HEK293 (cell line): ENCODE data around the gene STEAP1.

ENCODE experiments used
- CTCF ChIA-PET: fragments of 350-600 bp; formaldehyde crosslinking; extraction: SDS; loops from one replicate; lab custom pipeline; 2021; ENCODE audit warnings: antibody characterized with exemption; lab: Yijun Ruan, JAX
- POLR2A ChIA-PET: fragments of 300-600 bp; formaldehyde crosslinking; extraction: SDS; loops from one replicate; lab custom pipeline; 2020; ENCODE audit warnings: antibody characterized with exemption, inconsistent platforms; lab: Yijun Ruan, JAX
- H3K27ac ChIP-seq: fragments of 200-500 bp; sonication (Bioruptor generic); 2 replicates; pipeline ENCODE4 v1.5.1; 2014; ENCODE audit warnings: low read depth, low read length, control low read depth, inconsistent platforms; ENCODE audit errors: extremely low read depth
- H3K36me3 ChIP-seq, 2 experiments: fragments of 200-500 bp in 1 of 2; sonication (Bioruptor generic) in 1 of 2; 1 replicate in 1 of 2; 2 replicates in 1 of 2; pipeline ENCODE4 v1.5.1; 2014 to 2017; ENCODE audit warnings: inconsistent platforms in 2 of 2, low read length in 2 of 2; ENCODE audit not compliant: control insufficient read depth in 2 of 2, insufficient read depth in 1 of 2
- H3K4me1 ChIP-seq: fragments of 200-500 bp; sonication (Bioruptor generic); 2 replicates; pipeline ENCODE4 v1.5.1; 2014; ENCODE audit warnings: mild to moderate bottlenecking, low read length, inconsistent platforms; ENCODE audit not compliant: control insufficient read depth, insufficient read depth
- H3K4me3 ChIP-seq: 2 replicates; pipeline ENCODE4 v1.5.1; 2011; ENCODE audit warnings: low read depth, mild to moderate bottlenecking, control low read depth, low read length, moderate library complexity
- H3K9me3 ChIP-seq: fragments of 200-500 bp; sonication (Bioruptor generic); 2 replicates; pipeline ENCODE4 v1.5.1; 2014; ENCODE audit warnings: low read depth, low read length, inconsistent platforms; ENCODE audit not compliant: control insufficient read depth, insufficient read depth
- SETDB1 ChIP-seq: IDR thresholded peaks from one replicate; pipeline ENCODE4 v1.6.1; 2017; ENCODE audit warnings: mild to moderate bottlenecking, low read length, moderate library complexity, mixed read lengths; ENCODE audit not compliant: insufficient read length
- TCF7L2 ChIP-seq: IDR thresholded peaks from 2 replicates; pipeline ENCODE4 v1.6.1; 2011; ENCODE audit warnings: low read depth, mild to moderate bottlenecking, inconsistent platforms, low read length, moderate library complexity, borderline replicate concordance
- ZBTB8A ChIP-seq: fragments of 450-650 bp; formaldehyde crosslinking; IDR thresholded peaks from 2 replicates; pipeline ENCODE4 v1.5.1; 2016; ENCODE audit warnings: missing biosample characterization, missing genetic modification characterization
- ZNF146 ChIP-seq: fragments of 450-650 bp; formaldehyde crosslinking; IDR thresholded peaks from 2 replicates; pipeline ENCODE4 v1.5.1; 2016; ENCODE audit warnings: missing biosample characterization, missing genetic modification characterization
- ZNF169 ChIP-seq: fragments of 450-650 bp; formaldehyde crosslinking; IDR thresholded peaks from 2 replicates; pipeline ENCODE4 v1.5.1; 2016; ENCODE audit warnings: missing biosample characterization, missing genetic modification characterization
- ZNF324 ChIP-seq: fragments of 450-650 bp; formaldehyde crosslinking; IDR thresholded peaks from 2 replicates; pipeline ENCODE4 v1.5.1; 2016; ENCODE audit warnings: missing biosample characterization, missing genetic modification characterization
- ZNF514 ChIP-seq: fragments of 450-650 bp; formaldehyde crosslinking; IDR thresholded peaks from 2 replicates; pipeline ENCODE4 v1.5.1; 2016; ENCODE audit warnings: missing biosample characterization, missing genetic modification characterization
- ZNF600 ChIP-seq: fragments of 450-650 bp; formaldehyde crosslinking; IDR thresholded peaks from 2 replicates; pipeline ENCODE4 v1.5.1; 2016; ENCODE audit warnings: missing biosample characterization, missing genetic modification characterization
- ZNF792 ChIP-seq: fragments of 450-650 bp; formaldehyde crosslinking; IDR thresholded peaks from 2 replicates; pipeline ENCODE4 v1.5.1; 2016; ENCODE audit warnings: missing biosample characterization, missing genetic modification characterization
- ZNF837 ChIP-seq: fragments of 450-650 bp; formaldehyde crosslinking; IDR thresholded peaks from 2 replicates; pipeline ENCODE4 v1.5.1; 2016; ENCODE audit warnings: missing biosample characterization, missing genetic modification characterization
- TF ChIP-seq, protein P1 (sequence below): fragments of 450-650 bp; formaldehyde crosslinking; IDR thresholded peaks from 2 replicates; pipeline ENCODE4 v1.5.1; 2016; ENCODE audit warnings: missing biosample characterization, missing genetic modification characterization
- TF ChIP-seq, protein P2 (sequence below): fragments of 450-650 bp; formaldehyde crosslinking; IDR thresholded peaks from 2 replicates; pipeline ENCODE4 v1.5.1; 2016; ENCODE audit warnings: missing biosample characterization, missing genetic modification characterization
- TF ChIP-seq, protein P3 (sequence below): sonication (generic); formaldehyde crosslinking; IDR thresholded peaks from 2 replicates; pipeline ENCODE4 v1.8.1; 2022; ENCODE audit warnings: mild to moderate bottlenecking, moderate library complexity, missing genetic modification reagents
- TF ChIP-seq, protein P4 (sequence below): fragments of 450-650 bp; formaldehyde crosslinking; IDR thresholded peaks from 2 replicates; pipeline ENCODE4 v1.5.1; 2016; ENCODE audit warnings: missing biosample characterization, missing genetic modification characterization
- TF ChIP-seq, protein P5 (sequence below): fragments of 450-650 bp; formaldehyde crosslinking; IDR thresholded peaks from 2 replicates; pipeline ENCODE4; 2016; ENCODE audit warnings: missing biosample characterization, missing genetic modification characterization
- TF ChIP-seq, protein P6 (sequence below): fragments of 450-650 bp; formaldehyde crosslinking; IDR thresholded peaks from 2 replicates; pipeline ENCODE4 v1.5.1; 2016; ENCODE audit warnings: missing biosample characterization, missing genetic modification characterization
- TF ChIP-seq, protein P7 (sequence below): fragments of 450-650 bp; formaldehyde crosslinking; IDR thresholded peaks from 2 replicates; pipeline ENCODE4 v1.5.1; 2017; ENCODE audit warnings: missing biosample characterization, missing genetic modification characterization
- TF ChIP-seq, protein P8 (sequence below): fragments of 450-650 bp; formaldehyde crosslinking; IDR thresholded peaks from 2 replicates; pipeline ENCODE4 v1.5.1; 2017; ENCODE audit warnings: missing biosample characterization, missing genetic modification characterization

Gene STEAP1

DNA sequence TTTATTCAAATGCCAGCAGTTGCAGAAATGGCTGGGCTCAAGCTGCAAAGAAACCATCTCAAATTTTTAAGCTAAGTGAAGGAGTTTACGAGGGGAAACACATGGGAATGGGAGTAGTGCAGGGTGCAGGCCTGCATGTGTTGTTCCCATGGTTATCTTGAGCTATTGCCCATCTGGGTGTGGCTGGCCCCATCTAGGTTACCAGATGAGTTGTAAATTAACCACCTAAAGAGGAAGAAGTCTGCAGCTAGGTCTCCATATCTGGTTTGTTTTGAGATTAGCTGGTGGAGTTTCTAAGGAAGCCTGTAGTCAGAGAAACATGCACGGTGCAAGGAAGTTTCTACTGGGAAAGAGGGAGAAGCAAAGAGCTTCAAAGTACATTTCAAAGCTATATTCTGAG is 34.0 kb downstream of the STEAP1 start:
- Histone ChIP-seq H3K4me3 (no peak overlapping the region), H3K27ac (no peak overlapping the region), H3K4me1 (no peaks in the 10 kb centered on the region), H3K36me3 (no peaks in the 10 kb centered on the region), H3K9me3 (no peaks in the 10 kb centered on the region; the same call in 1 of the 2 replicates)
- TF ChIP-seq, protein P1, sequence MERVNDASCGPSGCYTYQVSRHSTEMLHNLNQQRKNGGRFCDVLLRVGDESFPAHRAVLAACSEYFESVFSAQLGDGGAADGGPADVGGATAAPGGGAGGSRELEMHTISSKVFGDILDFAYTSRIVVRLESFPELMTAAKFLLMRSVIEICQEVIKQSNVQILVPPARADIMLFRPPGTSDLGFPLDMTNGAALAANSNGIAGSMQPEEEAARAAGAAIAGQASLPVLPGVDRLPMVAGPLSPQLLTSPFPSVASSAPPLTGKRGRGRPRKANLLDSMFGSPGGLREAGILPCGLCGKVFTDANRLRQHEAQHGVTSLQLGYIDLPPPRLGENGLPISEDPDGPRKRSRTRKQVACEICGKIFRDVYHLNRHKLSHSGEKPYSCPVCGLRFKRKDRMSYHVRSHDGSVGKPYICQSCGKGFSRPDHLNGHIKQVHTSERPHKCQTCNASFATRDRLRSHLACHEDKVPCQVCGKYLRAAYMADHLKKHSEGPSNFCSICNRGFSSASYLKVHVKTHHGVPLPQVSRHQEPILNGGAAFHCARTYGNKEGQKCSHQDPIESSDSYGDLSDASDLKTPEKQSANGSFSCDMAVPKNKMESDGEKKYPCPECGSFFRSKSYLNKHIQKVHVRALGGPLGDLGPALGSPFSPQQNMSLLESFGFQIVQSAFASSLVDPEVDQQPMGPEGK (tag by site-specific recombination): no peak
- TF ChIP-seq, protein P2, sequence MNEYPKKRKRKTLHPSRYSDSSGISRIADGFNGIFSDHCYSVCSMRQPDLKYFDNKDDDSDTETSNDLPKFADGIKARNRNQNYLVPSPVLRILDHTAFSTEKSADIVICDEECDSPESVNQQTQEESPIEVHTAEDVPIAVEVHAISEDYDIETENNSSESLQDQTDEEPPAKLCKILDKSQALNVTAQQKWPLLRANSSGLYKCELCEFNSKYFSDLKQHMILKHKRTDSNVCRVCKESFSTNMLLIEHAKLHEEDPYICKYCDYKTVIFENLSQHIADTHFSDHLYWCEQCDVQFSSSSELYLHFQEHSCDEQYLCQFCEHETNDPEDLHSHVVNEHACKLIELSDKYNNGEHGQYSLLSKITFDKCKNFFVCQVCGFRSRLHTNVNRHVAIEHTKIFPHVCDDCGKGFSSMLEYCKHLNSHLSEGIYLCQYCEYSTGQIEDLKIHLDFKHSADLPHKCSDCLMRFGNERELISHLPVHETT: no peak
- no peak for TF ChIP-seq ZNF324
- TF ChIP-seq, protein P3, sequence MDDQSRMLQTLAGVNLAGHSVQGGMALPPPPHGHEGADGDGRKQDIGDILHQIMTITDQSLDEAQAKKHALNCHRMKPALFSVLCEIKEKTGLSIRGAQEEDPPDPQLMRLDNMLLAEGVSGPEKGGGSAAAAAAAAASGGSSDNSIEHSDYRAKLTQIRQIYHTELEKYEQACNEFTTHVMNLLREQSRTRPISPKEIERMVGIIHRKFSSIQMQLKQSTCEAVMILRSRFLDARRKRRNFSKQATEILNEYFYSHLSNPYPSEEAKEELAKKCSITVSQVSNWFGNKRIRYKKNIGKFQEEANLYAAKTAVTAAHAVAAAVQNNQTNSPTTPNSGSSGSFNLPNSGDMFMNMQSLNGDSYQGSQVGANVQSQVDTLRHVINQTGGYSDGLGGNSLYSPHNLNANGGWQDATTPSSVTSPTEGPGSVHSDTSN: no peak
- no peak for TF ChIP-seq ZNF169
- no peak for TF ChIP-seq ZNF514 (tag by site-specific recombination)
- TF ChIP-seq, protein P4, sequence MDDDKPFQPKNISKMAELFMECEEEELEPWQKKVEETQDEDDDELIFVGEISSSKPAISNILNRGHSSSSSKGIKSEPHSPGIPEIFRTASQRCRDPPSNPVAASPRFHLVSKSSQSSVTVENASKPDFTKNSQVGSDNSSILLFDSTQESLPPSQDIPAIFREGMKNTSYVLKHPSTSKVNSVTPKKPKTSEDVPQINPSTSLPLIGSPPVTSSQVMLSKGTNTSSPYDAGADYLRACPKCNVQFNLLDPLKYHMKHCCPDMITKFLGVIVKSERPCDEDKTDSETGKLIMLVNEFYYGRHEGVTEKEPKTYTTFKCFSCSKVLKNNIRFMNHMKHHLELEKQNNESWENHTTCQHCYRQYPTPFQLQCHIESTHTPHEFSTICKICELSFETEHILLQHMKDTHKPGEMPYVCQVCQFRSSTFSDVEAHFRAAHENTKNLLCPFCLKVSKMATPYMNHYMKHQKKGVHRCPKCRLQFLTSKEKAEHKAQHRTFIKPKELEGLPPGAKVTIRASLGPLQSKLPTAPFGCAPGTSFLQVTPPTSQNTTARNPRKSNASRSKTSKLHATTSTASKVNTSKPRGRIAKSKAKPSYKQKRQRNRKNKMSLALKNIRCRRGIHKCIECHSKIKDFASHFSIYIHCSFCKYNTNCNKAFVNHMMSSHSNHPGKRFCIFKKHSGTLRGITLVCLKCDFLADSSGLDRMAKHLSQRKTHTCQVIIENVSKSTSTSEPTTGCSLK (tag by site-specific recombination): no peak
- TF ChIP-seq, protein P5, sequence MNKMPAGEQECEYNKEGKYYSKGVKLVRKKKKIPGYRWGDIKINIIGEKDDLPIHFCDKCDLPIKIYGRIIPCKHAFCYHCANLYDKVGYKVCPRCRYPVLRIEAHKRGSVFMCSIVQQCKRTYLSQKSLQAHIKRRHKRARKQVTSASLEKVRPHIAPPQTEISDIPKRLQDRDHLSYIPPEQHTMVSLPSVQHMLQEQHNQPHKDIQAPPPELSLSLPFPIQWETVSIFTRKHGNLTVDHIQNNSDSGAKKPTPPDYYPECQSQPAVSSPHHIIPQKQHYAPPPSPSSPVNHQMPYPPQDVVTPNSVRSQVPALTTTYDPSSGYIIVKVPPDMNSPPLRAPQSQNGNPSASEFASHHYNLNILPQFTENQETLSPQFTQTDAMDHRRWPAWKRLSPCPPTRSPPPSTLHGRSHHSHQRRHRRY: no peak
- TF ChIP-seq, protein P6, sequence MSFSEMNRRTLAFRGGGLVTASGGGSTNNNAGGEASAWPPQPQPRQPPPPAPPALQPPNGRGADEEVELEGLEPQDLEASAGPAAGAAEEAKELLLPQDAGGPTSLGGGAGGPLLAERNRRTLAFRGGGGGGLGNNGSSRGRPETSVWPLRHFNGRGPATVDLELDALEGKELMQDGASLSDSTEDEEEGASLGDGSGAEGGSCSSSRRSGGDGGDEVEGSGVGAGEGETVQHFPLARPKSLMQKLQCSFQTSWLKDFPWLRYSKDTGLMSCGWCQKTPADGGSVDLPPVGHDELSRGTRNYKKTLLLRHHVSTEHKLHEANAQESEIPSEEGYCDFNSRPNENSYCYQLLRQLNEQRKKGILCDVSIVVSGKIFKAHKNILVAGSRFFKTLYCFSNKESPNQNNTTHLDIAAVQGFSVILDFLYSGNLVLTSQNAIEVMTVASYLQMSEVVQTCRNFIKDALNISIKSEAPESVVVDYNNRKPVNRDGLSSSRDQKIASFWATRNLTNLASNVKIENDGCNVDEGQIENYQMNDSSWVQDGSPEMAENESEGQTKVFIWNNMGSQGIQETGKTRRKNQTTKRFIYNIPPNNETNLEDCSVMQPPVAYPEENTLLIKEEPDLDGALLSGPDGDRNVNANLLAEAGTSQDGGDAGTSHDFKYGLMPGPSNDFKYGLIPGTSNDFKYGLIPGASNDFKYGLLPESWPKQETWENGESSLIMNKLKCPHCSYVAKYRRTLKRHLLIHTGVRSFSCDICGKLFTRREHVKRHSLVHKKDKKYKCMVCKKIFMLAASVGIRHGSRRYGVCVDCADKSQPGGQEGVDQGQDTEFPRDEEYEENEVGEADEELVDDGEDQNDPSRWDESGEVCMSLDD: no peak
- no peak for TF ChIP-seq TCF7L2
- no peak for TF ChIP-seq ZNF837
- no peak for TF ChIP-seq ZNF792
- TF ChIP-seq ZNF146 (tag by site-specific recombination): no peak
- no peak for TF ChIP-seq ZNF600 (tag by site-specific recombination)
- TF ChIP-seq, protein P7, sequence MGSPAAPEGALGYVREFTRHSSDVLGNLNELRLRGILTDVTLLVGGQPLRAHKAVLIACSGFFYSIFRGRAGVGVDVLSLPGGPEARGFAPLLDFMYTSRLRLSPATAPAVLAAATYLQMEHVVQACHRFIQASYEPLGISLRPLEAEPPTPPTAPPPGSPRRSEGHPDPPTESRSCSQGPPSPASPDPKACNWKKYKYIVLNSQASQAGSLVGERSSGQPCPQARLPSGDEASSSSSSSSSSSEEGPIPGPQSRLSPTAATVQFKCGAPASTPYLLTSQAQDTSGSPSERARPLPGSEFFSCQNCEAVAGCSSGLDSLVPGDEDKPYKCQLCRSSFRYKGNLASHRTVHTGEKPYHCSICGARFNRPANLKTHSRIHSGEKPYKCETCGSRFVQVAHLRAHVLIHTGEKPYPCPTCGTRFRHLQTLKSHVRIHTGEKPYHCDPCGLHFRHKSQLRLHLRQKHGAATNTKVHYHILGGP (tag by site-specific recombination): no peak
- TF ChIP-seq, protein P8, sequence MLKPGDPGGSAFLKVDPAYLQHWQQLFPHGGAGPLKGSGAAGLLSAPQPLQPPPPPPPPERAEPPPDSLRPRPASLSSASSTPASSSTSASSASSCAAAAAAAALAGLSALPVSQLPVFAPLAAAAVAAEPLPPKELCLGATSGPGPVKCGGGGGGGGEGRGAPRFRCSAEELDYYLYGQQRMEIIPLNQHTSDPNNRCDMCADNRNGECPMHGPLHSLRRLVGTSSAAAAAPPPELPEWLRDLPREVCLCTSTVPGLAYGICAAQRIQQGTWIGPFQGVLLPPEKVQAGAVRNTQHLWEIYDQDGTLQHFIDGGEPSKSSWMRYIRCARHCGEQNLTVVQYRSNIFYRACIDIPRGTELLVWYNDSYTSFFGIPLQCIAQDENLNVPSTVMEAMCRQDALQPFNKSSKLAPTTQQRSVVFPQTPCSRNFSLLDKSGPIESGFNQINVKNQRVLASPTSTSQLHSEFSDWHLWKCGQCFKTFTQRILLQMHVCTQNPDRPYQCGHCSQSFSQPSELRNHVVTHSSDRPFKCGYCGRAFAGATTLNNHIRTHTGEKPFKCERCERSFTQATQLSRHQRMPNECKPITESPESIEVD (tag by site-specific recombination): no peak
- TF ChIP-seq SETDB1: no peak
- no peak for TF ChIP-seq ZBTB8A
- ChIA-PET CTCF (interaction anchor here (0.7 to 2.1 kb wide), 4 partner anchors 10 to 1972 kb away, joined by 3 to 8 read pairs (median 3); partner anchors contain the start of gene STEAP1), POLR2A (no interaction called here)
